ENCODE results near the gene CCDC78.

- no peak for TF ChIP-seq CTCF (IDR thresholded peaks at IDR 0.05)
- no peak for TF ChIP-seq POLR2A (IDR thresholded peaks at IDR 0.05)
Observed at GRCh38 chr16:726438-727290, at the start of gene CCDC78, which contains the start of gene HAGHL.
